Central memory CD4-positive, alpha-beta T cell (primary cell): ENCODE results near the gene LRRN4CL.
"Not testable (repeated sequence)": the region's sequence is repeated elsewhere in the genome, so short reads cannot be mapped to it uniquely, and the experiment has no call there.

Experiments used
- DNase-seq: peaks from one replicate; pipeline ENCODE4 v3.0.0; 2022

LRRN4CL gene

DNA sequence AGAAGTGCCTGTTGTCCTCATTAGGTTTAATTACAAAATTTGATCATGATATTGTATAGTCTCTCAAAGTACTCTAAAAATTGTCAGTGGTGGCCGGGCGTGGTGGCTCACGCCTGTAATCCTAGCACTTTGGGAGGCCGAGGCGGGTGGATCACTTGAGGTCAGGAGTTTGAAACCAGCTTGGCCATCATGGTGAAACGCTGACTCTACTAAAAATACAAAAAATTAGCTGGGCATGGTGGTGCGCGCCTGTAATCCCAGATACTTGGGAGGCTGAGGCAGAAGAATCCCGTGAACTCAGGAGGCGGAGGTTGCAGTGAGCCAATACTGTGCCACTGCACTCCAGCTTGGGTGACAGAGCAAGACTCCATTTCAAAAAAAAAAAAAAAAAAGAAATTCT, 13.9 kb downstream of the LRRN4CL start:
- not testable (repeated sequence) for DNase-seq

DNA sequence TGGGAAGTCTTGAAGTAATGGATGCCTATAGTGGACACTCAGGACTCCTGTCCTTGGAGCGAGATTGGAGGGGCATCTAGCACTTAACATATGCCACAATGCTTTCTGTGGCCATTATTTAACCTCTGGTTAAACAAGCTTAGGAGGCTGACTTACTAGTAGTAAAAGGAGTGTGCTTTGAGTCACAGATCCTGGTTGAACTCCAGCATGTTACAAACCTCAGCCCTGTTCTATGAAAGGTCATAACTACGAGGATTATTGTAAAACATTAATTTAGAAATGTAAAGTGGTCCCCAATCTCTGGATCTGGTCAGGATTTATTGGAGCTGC, 16.2 kb downstream of the LRRN4CL start:
- no peak for DNase-seq

DNA sequence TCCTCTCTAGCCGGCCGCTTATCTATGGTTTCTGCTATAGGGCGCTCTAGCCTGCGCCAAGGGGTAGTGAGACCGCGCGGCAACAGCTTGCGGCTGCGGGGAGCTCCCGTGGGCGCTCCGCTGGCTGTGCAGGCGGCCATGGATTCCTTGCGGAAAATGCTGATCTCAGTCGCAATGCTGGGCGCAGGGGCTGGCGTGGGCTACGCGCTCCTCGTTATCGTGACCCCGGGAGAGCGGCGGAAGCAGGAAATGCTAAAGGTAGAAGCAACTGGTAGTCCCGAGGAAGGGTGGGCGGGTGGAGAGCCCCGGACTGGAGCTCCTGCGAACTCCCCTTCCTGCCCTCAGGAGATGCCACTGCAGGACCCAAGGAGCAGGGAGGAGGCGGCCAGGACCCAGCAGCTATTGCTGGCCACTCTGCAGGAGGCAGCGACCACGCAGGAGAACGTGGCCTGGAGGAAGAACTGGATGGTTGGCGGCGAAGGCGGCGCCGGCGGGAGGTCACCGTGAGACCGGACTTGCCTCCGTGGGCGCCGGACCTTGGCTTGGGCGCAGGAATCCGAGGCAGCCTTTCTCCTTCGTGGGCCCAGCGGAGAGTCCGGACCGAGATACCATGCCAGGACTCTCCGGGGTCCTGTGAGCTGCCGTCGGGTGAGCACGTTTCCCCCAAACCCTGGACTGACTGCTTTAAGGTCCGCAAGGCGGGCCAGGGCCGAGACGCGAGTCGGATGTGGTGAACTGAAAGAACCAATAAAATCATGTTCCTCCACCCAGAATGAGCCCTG, 17.5 kb downstream of the LRRN4CL start, which contains the start of the genes LBHD1 and UQCC3:
Gene LBHD1 (minus strand): TSS at position 660 of the 782 bp plus-strand sequence. CDS start 2,236 bp downstream, outside the sequence.
Gene UQCC3 (plus strand): TSS at position 66 of the 782 bp plus-strand sequence. CDS start 73 bp downstream, at position 139.
- DNase-seq = peak; percentile 67

DNA sequence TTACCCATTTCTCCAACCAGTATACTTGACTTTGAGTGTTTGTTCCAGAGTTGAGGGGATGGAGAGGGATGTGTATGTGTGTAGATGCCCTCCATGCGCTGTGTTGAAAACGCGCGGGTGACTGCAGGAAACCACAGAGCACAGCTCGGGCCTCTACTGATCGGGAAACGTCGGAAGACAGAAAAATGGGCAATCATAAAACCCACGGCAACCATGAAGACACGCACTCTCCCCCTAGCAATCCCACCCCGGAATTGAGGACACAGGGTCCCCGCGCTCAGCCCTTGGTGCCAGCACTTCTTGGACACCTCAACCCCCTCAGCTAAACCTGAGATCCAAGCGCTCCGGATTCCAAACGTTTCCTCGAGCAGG, 18.1 kb downstream of the LRRN4CL start:
- DNase-seq = peak; percentile 57

DNA sequence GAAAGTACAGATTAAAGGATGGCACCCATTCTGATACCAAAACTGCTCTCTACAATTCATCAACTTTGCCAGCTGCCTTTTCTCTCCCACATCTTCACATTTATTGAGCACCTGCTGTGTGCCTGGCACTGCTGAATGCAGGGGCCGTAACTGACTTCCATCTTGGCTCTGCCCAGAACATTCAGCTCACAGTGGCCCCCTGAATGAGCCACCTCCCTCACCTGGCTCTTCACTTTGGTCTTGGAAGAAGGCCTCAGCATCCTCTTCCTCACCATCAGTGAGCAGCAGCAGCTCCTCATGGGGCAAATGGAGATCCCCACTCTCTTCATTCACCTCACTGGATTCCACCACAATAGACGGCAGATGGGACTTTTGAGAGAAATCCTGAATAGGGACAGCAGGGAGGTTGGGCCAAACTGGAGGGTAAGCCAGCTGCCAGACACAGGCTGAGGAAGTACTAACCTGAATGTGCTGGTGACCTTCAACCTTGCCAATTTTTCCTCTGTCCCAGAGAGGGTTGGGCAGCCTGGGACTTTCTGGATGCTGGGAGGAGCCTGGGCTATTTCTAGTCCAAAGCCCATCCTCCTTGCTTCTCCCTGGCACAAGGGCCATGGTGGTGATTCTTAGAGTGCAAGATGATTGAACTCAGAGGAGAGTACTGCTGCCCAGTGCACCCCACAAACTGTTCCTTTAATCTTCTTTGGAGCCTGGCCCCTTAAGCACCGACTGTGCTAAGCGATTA, 19.7 kb downstream of the LRRN4CL start:
- no peak for DNase-seq

DNA sequence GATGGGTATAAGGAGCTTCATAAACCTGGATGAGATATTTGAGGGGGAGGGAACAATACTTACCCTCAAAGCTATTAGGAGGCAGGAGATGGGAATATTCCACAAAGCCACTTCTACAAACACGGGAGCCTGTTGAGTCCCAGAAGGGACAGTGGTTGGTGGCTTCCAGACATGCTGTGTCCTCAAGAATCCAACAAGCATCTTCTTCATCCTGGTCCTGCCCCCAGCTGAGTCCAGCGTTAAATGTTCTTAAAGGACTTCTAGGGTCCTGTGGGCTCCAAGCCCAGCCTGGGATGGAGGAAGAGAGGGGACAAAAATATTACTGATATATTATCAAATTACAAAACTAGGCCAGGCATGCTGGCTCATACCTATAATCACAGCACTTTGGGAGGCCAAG, 21.9 kb downstream of the LRRN4CL start:
- no peak for DNase-seq

DNA sequence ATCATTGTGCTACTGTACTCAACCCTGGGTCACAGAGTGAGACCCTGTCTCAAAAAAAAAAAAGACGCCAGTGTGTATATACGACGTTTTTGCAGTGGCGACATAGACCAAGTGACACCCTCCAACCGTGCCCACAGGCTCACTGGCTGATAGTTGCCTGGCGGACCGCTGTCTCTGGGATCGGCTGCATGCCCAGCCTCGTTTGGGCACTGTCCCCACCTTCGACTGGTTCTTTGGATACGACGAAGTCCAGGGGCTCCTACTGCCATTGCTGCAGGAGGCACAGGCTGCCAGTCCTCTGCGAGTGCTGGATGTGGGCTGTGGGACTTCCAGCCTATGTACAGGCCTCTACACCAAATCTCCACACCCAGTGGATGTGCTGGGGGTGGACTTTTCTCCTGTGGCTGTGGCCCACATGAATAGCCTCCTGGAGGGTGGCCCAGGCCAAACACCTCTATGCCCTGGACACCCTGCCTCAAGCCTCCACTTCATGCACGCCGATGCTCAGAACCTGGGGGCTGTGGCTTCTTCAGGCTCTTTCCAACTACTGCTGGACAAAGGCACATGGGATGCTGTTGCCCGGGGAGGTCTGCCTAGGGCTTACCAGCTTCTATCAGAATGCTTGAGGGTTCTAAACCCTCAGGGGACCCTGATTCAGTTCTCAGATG, 22.9 kb downstream of the LRRN4CL start:
- no peak for DNase-seq

DNA sequence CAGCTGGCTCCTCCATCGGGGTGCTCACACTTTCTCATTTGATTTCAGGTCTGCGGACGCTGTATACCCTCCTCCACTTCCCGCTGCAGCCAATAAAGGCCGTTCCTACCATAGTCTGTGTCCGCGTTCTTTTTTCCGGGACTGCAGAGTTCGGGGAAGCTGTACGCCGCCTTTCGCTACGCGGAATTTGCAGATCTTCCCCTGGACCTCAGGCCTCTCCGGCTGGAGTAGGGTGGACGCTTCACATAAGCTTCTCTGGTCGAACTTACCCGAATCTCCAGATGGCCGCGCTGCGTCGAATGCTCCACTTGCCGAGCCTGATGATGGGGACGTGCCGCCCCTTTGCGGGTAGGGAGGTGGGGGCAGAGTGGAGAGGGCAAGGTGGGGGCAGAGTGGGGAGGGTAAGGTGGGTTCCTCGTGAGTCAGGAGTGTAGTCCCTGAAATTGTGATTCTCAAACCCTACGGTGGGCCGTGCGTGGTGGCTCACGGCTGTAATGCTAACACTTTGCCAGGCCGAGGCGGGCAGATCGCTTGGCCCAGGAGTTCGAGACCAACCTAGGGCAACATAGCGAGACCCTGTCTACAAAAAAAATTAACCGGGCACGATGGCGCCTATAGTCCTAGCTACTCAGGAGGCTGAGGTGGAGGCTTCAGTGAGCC, 23.6 kb downstream of the LRRN4CL start:
- peak; percentile 49 for DNase-seq

DNA sequence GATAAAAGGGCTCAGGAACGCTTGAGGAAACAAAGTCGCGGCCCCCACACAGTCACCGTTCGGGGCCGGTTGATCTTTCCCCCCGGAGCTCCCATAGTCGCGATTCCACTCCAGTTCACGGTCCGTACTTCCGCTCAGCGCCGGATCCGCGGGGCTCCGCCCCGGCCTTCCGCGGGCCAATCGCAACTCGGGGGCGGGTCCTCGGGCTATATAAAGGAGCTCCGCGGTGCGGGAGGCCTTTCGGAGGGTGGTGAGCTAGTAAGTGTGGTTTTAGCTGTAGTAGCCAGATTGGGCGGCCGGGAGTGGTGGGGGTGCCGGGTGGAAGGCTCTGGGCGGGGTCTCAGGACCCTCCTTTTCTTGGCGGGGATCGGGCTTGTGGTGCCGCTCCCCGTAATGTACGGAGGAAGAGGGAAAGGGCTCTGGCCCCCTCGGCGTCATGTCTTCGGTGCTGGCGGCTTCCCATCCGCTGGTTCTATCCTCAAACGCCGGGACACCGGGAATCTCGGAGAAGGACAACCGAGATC, 24.2 kb downstream of the LRRN4CL start, which contains the start of the genes C11orf98 and CSKMT:
Gene C11orf98 (minus strand): TSS at position 136 of the 524 bp plus-strand sequence. CDS start 41 bp downstream, at position 95.
Gene CSKMT (plus strand): TSS at position 238 of the 524 bp plus-strand sequence. CDS start 568 bp downstream, outside the sequence.
- DNase-seq = peak; percentile 94

DNA sequence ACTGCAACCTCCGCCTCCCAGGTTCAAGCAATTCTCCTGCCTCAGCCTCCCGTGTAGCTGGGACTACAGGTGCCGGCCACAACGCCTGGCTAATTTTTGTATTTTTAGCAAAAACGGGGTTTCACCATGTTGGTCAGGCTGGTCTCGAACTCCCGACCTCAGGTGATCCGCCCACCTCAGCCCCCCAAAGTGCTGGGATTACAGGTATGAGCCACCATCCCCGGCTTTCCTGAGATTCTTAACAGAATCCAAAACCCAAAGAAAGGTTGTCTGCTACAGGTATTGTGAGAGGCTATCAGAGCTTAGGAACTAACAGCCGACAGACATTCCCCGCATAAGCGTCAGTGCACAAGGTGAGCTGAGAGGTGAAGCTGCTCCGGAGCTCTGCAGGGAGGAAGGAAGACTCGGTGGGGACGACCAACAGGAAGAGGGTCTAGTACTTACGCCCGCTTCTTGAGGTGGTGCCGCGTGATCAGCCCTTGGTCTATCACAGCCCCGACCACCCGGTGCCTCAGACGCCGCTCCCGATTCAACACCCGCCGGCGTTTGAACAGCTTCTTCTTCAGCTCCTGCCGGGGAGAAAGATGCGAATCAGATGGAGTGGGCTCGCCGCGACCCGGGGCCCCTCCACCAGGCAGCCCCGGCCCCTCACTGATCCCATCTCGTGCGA, 24.8 kb downstream of the LRRN4CL start:
- DNase-seq = no peak

DNA sequence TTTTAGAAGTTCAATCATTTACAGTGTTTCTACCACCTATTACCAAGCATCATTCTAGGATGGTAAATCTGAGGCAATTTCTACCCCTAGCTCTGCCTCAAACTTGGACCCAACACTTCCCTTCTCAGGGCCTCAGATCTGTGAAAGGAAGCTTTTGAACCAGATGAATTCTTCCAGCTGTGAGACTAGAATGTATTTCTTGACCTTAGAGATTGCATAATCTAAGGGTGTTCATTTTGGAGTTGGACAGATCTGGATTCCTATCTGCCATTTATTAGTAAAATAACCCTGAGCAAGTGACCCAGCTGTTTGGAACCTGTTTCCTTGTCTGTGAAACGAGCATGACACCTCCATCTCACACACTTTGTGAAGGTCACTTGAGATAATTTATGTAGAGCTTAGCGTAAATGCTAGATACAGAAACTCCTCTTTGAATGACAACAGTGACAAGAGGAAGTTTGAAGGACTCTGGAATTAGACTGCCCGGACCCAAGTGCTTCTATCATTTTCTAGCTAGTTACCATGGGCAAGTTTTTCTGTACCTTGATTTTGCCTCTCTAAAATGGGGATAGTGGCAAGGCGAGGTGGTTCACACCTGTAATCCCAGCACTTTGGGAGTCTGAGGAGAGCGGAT, 32.4 kb downstream of the LRRN4CL start:
- no peak for DNase-seq

DNA sequence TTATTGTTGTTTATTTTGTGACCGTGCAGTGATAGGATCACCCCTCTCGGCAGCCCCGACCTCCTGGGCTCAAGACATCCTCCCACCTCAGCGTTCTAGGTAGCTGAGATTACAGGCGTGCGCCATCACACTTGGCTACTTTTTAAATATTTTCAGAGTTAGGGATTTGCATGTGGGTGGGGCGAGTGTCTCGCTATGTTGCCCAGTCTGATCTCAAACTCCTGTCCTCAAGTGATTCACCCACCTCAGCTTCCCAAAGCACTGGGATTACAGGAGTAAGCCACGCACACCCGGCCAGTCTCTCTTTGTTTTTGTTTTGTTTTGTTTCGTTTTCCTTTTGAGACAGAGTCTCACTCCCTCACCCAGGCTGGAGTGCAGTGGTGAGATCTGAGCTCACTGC, 35.0 kb downstream of the LRRN4CL start:
- no peak for DNase-seq

DNA sequence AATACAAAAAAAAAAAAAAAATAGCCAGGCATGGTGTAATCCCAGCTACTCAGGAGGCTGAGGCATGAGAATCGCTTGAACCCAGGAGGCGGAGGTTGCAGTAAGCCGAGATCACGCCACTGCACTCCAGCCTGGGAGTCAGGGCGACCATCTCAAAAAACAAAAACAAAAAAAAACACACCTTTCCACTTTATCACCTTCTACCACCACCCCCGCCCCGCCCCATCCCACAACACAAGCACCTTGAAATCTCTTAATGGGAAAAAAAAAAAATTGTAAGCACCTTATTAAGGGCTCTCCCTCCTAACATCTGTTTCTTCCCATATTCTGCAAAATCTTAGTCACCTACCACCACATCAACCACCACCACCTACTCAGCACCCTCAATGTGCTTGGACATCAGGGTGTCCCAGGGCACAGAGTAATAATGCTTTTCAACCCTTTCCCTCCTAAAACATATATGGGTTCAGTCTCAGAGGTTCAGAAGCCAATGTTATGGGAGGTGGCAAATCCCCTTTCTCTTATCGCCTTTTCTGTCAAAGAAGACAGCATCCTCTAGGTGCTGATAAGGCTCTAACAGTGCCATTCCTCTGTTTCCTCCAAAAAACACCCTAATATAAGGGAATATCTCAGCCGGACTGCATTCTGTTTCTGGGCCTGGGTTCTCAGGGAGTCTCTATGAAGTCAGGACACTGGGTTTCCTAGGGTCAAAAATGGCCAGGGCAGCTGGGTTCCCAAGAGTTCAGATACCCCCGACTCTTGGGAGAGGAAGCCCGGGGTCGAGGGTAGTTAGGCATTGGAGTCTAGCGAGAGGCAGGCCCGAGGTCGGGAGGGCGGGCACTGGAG, 36.9 kb downstream of the LRRN4CL start:
- no peak for DNase-seq

DNA sequence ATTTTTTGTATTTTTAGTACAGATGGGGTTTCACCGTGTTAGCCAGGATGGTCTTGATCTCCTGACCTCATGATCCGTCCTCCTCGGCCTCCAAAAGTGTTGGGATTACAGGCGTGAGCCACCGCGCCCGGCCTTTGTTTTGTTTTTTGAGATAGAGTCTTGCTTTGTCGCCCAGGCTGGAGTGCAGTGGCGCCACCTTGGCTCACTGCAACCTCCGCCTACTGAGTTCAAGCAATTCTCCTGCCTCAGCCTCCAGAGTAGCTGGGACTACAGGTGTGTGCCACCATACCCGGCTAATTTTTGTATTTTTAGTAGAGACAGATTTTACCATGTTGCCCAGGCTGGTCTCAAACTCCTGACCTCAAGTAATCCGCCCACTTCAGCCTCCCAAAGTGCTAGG, 39.0 kb downstream of the LRRN4CL start:
- not testable (repeated sequence) for DNase-seq

DNA sequence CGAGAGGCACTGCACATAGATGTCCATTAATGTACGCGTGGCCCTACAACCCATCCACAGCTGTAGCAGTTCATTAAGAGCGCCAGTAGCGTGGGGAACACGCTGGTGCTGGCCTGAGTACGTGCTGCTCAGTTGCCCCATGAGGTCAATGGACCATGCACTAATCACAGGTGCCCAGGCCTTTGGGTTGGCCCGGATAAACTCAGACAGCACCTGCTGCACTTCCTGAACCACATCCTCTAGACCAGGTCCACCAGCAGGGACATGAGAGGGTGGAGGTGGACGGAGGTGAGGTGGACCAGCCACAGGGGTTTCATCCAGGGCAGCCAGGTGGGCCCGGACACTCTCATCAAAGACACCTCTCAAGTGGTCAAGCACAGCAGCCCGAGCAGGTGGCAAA, 39.8 kb downstream of the LRRN4CL start:
- no peak for DNase-seq

DNA sequence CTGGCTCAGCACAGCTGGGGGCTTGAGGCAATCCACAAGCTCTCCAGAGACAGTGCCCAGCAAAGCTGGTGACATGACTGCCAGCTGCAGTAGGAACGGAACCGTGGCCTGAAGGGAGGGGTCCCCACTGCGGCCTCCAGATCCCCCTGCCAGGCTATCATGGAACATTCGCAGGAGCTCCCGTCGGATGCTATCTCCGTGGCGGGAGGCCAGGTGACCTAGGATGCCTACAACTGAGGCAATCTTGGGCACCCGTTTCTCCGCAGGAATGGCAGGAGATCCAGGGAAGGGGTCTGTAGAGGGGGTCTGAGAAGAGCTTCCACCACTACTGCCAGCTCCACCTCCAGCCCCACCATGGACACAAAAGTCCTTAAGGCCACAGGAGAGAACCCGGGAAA, 40.4 kb downstream of the LRRN4CL start:
- DNase-seq = no peak

DNA sequence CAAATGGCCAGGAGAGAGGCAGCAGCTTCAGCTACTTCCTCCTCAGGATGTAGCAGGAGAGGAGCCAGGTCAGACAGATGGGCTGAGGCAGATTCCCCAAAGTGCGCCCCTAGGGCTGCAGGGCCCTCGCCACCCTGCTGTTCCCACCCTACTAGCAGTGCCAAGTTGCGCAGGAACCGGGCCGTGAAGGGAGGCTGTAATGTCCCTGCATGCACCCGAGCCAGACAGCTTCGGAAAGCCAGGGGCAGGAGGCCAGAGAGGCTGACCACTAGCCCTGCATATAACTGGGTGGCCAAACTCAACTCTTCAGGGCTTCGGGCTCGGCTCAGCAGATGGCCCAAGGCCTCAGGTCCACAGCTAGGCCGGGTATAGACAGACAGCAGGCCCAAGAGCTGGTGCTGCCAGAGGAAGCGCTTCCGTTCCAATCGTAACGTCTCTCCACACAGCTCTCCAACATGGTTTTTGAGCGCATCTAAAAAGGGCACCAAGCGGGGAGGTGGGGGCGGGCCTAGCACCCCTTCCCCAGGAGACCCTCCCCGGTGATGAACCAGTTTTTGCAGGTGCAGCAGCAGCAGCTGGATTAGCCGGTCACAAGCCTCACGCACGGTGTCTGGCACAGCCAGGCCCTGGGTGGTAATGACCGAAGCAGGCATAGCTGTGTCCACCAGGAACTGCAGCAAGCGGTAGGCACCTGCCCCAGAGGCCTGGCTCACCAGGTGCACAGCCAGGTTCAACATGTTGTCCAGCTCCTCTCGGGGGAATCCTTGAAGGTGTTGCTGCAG, 41.0 kb downstream of the LRRN4CL start:
- no peak for DNase-seq

DNA sequence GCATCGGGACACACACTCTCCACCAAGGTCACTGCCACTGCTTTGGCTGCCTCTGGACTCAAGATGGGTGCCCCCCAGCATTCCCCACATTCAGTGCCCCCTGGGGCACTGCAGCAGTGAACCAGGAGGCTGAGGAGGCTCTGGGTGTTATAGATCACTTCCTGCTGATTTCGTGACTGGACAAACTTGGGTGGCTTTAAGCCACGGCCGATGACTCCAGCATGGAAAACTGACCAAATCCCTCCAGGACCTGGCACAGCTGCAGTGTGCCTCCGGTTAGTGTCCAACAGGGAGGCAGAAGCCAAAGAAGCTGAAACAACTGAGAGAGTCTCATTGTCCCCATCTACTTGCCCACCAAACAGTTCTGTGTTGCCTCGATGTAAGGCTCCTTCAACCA, 41.7 kb downstream of the LRRN4CL start:
- no peak for DNase-seq

DNA sequence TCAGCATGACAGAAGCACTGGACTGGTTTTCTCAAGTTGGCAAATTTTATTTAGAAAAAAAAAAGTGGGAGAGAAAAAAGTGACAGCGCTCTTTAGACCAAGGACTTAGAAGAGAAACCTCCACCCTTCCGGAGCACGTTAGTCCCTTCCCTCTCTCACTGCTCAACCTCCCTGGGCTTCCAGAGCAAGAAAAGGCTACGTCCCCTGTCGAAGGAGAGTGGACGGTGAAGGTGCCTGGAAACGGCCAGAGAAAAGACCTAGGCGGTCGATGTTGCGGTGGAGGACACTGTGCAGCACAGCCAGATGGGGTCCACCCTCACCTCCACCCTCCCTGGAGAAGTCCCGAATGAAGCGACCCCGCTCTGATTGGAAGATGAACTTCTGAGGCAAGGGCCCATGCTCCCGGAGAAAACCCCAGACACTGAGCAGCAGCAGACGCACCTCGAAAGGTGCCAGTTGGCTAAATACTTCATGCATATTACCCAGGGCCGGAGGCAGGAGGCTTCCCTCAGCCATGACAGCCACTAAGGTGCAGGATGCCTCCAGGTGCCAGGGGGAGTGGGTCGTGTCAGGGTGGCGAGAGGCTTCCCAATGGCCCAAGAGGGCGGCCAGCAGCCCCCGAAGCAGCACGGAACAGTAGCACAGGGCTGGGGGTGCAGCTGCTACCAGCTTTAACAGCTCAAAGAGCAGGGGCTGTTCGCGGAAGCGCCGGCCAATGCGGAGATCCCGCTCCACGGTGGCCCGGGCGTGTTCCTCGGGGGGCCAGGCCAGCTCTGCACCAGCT, 42.3 kb downstream of the LRRN4CL start:
- DNase-seq = no peak
